Naive thymus-derived CD4-positive, alpha-beta T cell (primary cell): Measurements from ENCODE around the gene WNT7B. TPM values are rescaled to one million over a fixed set of nuclear protein-coding genes. Genes with fewer than 3 reads are reported as not detected.

Experiments used
- ATAC-seq: fragments of 150-1000 bp; cut with Tn5 transposase; 2 replicates; pipeline ENCODE4 v1.10.0; 2021; ENCODE audit warnings: mild to moderate bottlenecking, moderate library complexity
- CTCF ChIA-PET: fragments of 350-600 bp; sonication (Branson Sonifier 250); formaldehyde crosslinking; loops from one replicate; lab custom pipeline; 2021; ENCODE audit warnings: antibody characterized with exemption; lab: Charles Lee
- POLR2A ChIA-PET: fragments of 350-600 bp; sonication (Branson Sonifier 250); formaldehyde crosslinking; loops from one replicate; lab custom pipeline; 2021; ENCODE audit warnings: antibody characterized with exemption, inconsistent platforms; lab: Charles Lee
- DNase-seq, 9 donors: peaks; one replicate each; pipeline versions ENCODE4 v3.0.0 to v3.0.0-alpha.2; 2020 to 2022; ENCODE audit warnings: mixed read lengths in 1 of 9
- H3K27ac ChIP-seq: one replicate; pipeline ENCODE4 v1.7.0; 2013; ENCODE audit warnings: mild to moderate bottlenecking, low read depth, low read length, moderate library complexity
- H3K27me3 ChIP-seq, 2 donors: one replicate each; pipeline ENCODE4 v1.7.0; 2013; ENCODE audit warnings: low read length in 2 of 2, mild to moderate bottlenecking in 2 of 2, moderate library complexity in 2 of 2; ENCODE audit not compliant: control insufficient read depth in 2 of 2, insufficient read depth in 2 of 2
- H3K36me3 ChIP-seq, 3 experiments: 1 replicate in 2 of 3; 2 replicates in 1 of 3; pipeline ENCODE4 v1.7.0; 2013; ENCODE audit warnings: low read length in 3 of 3, mild to moderate bottlenecking in 3 of 3, moderate library complexity in 1 of 3; ENCODE audit not compliant: insufficient read depth in 3 of 3, control insufficient read depth in 2 of 3
- H3K4me1 ChIP-seq, 2 donors: one replicate each; pipeline ENCODE4 v1.7.0; 2013; ENCODE audit warnings: low read length in 2 of 2, mild to moderate bottlenecking in 2 of 2, moderate library complexity in 1 of 2; ENCODE audit not compliant: control insufficient read depth in 2 of 2, insufficient read depth in 2 of 2
- H3K4me3 ChIP-seq: 2 replicates; pipeline ENCODE4 v1.7.0; 2013; ENCODE audit warnings: mild to moderate bottlenecking, low read length
- H3K9me3 ChIP-seq, 3 experiments: 1 replicate in 2 of 3; 2 replicates in 1 of 3; pipeline ENCODE4 v1.7.0; 2013; ENCODE audit warnings: low read length in 3 of 3; ENCODE audit not compliant: control insufficient read depth in 2 of 3
- H3K27ac Mint-ChIP-seq, 9 donors: one replicate each; pipeline ENCODE4 v1.8.0; 2020 to 2022; ENCODE audit warnings: mixed read lengths in 9 of 9, mild to moderate bottlenecking in 8 of 9, moderate library complexity in 5 of 9, inconsistent platforms in 2 of 9
- H3K27me3 Mint-ChIP-seq, 5 donors: one replicate each; pipeline ENCODE4 v1.8.0; 2021 to 2022; ENCODE audit warnings: mixed read lengths in 5 of 5, mild to moderate bottlenecking in 1 of 5
- H3K36me3 Mint-ChIP-seq, 5 donors: one replicate each; pipeline ENCODE4 v1.8.0; 2020 to 2022; ENCODE audit warnings: mixed read lengths in 5 of 5, mild to moderate bottlenecking in 3 of 5, inconsistent platforms in 1 of 5
- H3K4me1 Mint-ChIP-seq, 7 donors: one replicate each; pipeline ENCODE4 v1.8.0; 2020 to 2022; ENCODE audit warnings: mixed read lengths in 7 of 7, mild to moderate bottlenecking in 3 of 7, inconsistent platforms in 1 of 7
- H3K4me3 Mint-ChIP-seq, 10 donors: one replicate each; pipeline ENCODE4 v1.8.0; 2020 to 2022; ENCODE audit warnings: mild to moderate bottlenecking in 10 of 10, mixed read lengths in 10 of 10, moderate library complexity in 6 of 10, inconsistent platforms in 2 of 10
- H3K9me3 Mint-ChIP-seq, 11 donors: one replicate each; pipeline ENCODE4 v1.8.0; 2020 to 2022; ENCODE audit warnings: mixed read lengths in 11 of 11, mild to moderate bottlenecking in 4 of 11, inconsistent platforms in 1 of 11, moderate library complexity in 1 of 11
- intact Hi-C, 2 donors: fragments of 100-400 bp; cut with micrococcal nuclease; formaldehyde crosslinking; loops; one replicate each; pipeline ENCODE4 v1.15.1; 2023
- polyA plus RNA-seq, 2 donors: library from polyadenylated mRNA; unstranded; fragments of 300-500 nt; fragmentation: Illumina TruSeq; gene quantifications; one replicate each; pipeline ENCODE4 v1.2.3, GENCODE V29; 2021
- total RNA-seq, 6 experiments: library from RNA in 5 of 6; stranded (reverse) in 5 of 6; gene quantifications; 1 replicate in 5 of 6; 2 replicates in 1 of 6; pipeline ENCODE4 v1.2.3 and lab custom pipeline; 2021 to 2026

Gene WNT7B
- total and polyA plus RNA-seq, 7 experiments from 2014 or later, result not detected

GRCh38 chr22:45908961-45909360 lies 68.0 kb downstream of the WNT7B start:
- DNase-seq (no peak), ATAC-seq (no peak)
- H3K9me3 Mint-ChIP-seq, result peaks cover 0 to 3% (median under 1%) of the 10 kb centered on the region in 11 donors
- H3K4me1 Mint-ChIP-seq, result peaks cover 0 to 13% (median 0%) of the 10 kb centered on the region in 7 donors
- Histone ChIP-seq H3K27me3 (no peaks in the 10 kb centered on the region), H3K9me3 (no peaks in the 10 kb centered on the region), H3K36me3 (no peaks in the 10 kb centered on the region), H3K4me3 (no peak overlapping the region), H3K27ac (no peak overlapping the region), H3K4me1 (no peaks in the 10 kb centered on the region)
- H3K27me3 Mint-ChIP-seq, result peaks cover 7 to 23% (median 13%) of the 10 kb centered on the region in 5 donors
- H3K4me3 Mint-ChIP-seq, result no peak overlapping the region
- intact Hi-C loops, result no loop called here
- H3K36me3 Mint-ChIP-seq, result no peaks in the 10 kb centered on the region
- POLR2A ChIA-PET, result no interaction called here
- H3K27ac Mint-ChIP-seq, result no peak overlapping the region
- CTCF ChIA-PET, result no interaction called here

DNA sequence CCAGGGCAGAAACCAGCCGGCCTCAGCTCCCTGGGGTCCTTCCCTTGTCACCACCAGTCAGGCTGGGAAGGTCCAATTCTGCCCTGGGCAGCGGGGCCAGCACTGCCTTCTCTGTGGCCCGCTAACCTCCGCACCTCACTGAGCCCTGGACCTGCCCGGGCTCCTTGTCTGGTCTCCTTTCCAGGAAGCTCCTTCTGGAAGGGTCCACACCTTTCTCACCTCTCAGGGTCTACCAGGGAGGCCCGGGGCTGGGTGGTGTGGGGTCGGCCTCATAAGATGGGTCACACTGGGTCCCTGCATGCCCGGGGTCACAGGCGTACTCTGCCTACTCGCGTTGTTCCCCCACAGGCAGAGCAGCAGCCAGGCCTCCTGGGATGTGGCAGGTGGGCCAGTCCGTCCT lies 69.0 kb downstream of the WNT7B start:
- Histone ChIP-seq H3K4me1 (no peaks in the 10 kb centered on the region), H3K4me3 (no peak overlapping the region), H3K27me3 (no peaks in the 10 kb centered on the region), H3K27ac (no peak overlapping the region), H3K36me3 (no peaks in the 10 kb centered on the region), H3K9me3 (no peaks in the 10 kb centered on the region)
- ATAC-seq (no peak), DNase-seq (no peak)
- ChIA-PET POLR2A (no interaction called here), CTCF (interaction anchor here (0.7 kb wide), 1 partner anchor 84 kb away, joined by 3 read pairs; no protein-coding TSS in a partner anchor)
- peaks cover 0 to 11% (median 0%) of the 10 kb centered on the region in 7 donors for H3K4me1 Mint-ChIP-seq
- peaks cover 7 to 20% (median 13%) of the 10 kb centered on the region in 5 donors for H3K27me3 Mint-ChIP-seq
- no peaks in the 10 kb centered on the region for H3K9me3 Mint-ChIP-seq
- no peak overlapping the region for H3K4me3 Mint-ChIP-seq
- no peaks in the 10 kb centered on the region for H3K36me3 Mint-ChIP-seq
- no peak overlapping the region for H3K27ac Mint-ChIP-seq
- intact Hi-C loops, result no loop called here

GRCh38 chr22:45907378-45907777 lies 69.6 kb downstream of the WNT7B start:
- H3K4me1 Mint-ChIP-seq, result peaks cover 0 to 9% (median 0%) of the 10 kb centered on the region in 7 donors
- DNase-seq (no peak), ATAC-seq (no peak)
- H3K36me3 ChIP-seq, result no peaks in the 10 kb centered on the region
- CTCF ChIA-PET, result interaction anchor here (0.7 kb wide), 1 partner anchor 84 kb away, joined by 3 read pairs; no protein-coding TSS in a partner anchor
- intact Hi-C loops, result no loop called here
- H3K27me3 Mint-ChIP-seq, result peaks cover 11 to 23% (median 17%) of the 10 kb centered on the region in 5 donors
- H3K4me1 ChIP-seq, result no peaks in the 10 kb centered on the region
- no peak overlapping the region for H3K4me3 Mint-ChIP-seq
- H3K27ac ChIP-seq, result no peak overlapping the region
- H3K36me3 Mint-ChIP-seq, result no peaks in the 10 kb centered on the region
- POLR2A ChIA-PET, result no interaction called here
- no peaks in the 10 kb centered on the region for H3K27me3 ChIP-seq
- no peaks in the 10 kb centered on the region for H3K9me3 Mint-ChIP-seq
- H3K4me3 ChIP-seq, result no peak overlapping the region
- no peak overlapping the region for H3K27ac Mint-ChIP-seq
- no peaks in the 10 kb centered on the region for H3K9me3 ChIP-seq

GRCh38 chr22:45906946-45907345 lies 70.0 kb downstream of the WNT7B start:
- H3K36me3 Mint-ChIP-seq, result no peaks in the 10 kb centered on the region
- intact Hi-C loops, result no loop called here
- Histone ChIP-seq H3K9me3 (no peaks in the 10 kb centered on the region), H3K27ac (no peak overlapping the region), H3K36me3 (no peaks in the 10 kb centered on the region), H3K4me1 (no peaks in the 10 kb centered on the region), H3K4me3 (no peak overlapping the region), H3K27me3 (no peaks in the 10 kb centered on the region)
- DNase-seq, result no peak
- ATAC-seq, result no peak
- peaks cover 11 to 25% (median 19%) of the 10 kb centered on the region in 5 donors for H3K27me3 Mint-ChIP-seq
- ChIA-PET CTCF (no interaction called here), POLR2A (no interaction called here)
- no peak overlapping the region for H3K27ac Mint-ChIP-seq
- H3K4me3 Mint-ChIP-seq, result no peak overlapping the region
- H3K9me3 Mint-ChIP-seq, result no peaks in the 10 kb centered on the region
- H3K4me1 Mint-ChIP-seq, result peaks cover 0 to 4% (median 0%) of the 10 kb centered on the region in 7 donors

- H3K9me3 ChIP-seq, result no peaks in the 10 kb centered on the region
- H3K4me3 ChIP-seq, result no peak overlapping the region
- H3K27ac ChIP-seq, result no peak overlapping the region
- Mint-ChIP-seq H3K27ac (no peak overlapping the region), H3K9me3 (no peaks in the 10 kb centered on the region), H3K36me3 (no peaks in the 10 kb centered on the region), H3K27me3 (peaks cover 11 to 25% (median 19%) of the 10 kb centered on the region in 5 donors), H3K4me1 (peaks cover 0 to 3% (median 0%) of the 10 kb centered on the region in 7 donors), H3K4me3 (no peak overlapping the region)
- no peaks in the 10 kb centered on the region for H3K27me3 ChIP-seq
- ChIA-PET POLR2A (no interaction called here), CTCF (no interaction called here)
- intact Hi-C loops, result no loop called here
- ATAC-seq (no peak), DNase-seq (no peak)
- H3K36me3 ChIP-seq, result no peaks in the 10 kb centered on the region
- no peaks in the 10 kb centered on the region for H3K4me1 ChIP-seq
These were observed 70.8 kb downstream of the WNT7B start for GRCh38 chr22:45905924-45906865.

DNA sequence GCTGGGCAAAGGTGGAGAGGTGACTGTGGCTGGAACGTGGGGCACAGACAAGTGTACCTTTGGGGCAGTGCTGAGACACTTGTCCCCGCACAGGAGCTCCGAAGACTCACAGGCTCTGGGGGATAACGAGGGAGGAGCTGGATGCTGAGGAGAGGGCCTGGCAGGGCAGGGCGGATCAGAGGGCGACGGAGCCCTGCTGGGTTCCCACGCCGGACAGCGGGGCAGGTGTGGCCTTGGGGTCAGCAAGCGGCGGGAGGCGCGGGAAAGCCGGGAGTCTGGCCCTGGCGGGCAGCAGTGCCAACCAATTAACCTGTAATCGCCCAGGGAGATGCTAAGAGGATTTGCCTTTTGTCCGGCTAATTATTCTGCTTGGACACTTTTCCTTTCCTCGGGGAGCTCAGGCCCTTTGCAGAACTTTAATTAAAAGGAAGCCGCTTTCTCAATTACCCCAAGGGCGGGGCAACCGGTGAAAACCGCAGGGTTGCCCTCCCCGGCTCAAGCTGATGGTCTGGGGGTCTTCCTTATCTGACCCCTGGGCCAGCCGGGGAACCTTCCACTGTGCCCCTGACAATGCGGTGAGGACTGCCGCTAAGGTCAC lies 71.5 kb downstream of the WNT7B start:
- Mint-ChIP-seq H3K27me3 (peaks cover 11 to 25% (median 19%) of the 10 kb centered on the region in 5 donors), H3K27ac (no peak overlapping the region), H3K4me1 (peaks cover 0 to 3% (median 0%) of the 10 kb centered on the region in 7 donors), H3K36me3 (no peaks in the 10 kb centered on the region), H3K4me3 (no peak overlapping the region), H3K9me3 (no peaks in the 10 kb centered on the region)
- ATAC-seq (no peak), DNase-seq (no peak)
- intact Hi-C loops, result no loop called here
- Histone ChIP-seq H3K4me3 (no peak overlapping the region), H3K27me3 (no peaks in the 10 kb centered on the region), H3K9me3 (no peaks in the 10 kb centered on the region), H3K36me3 (no peaks in the 10 kb centered on the region), H3K4me1 (no peaks in the 10 kb centered on the region), H3K27ac (no peak overlapping the region)
- ChIA-PET CTCF (no interaction called here), POLR2A (no interaction called here)
